ENCODE results near the gene RETREG3. TPM values are rescaled to one million over a fixed set of nuclear protein-coding genes. Genes with fewer than 3 reads are reported as not detected.

RETREG3 gene
- total RNA-seq, 2 donors from 2014 or later, result 36.9 to 42.0 TPM

DNA sequence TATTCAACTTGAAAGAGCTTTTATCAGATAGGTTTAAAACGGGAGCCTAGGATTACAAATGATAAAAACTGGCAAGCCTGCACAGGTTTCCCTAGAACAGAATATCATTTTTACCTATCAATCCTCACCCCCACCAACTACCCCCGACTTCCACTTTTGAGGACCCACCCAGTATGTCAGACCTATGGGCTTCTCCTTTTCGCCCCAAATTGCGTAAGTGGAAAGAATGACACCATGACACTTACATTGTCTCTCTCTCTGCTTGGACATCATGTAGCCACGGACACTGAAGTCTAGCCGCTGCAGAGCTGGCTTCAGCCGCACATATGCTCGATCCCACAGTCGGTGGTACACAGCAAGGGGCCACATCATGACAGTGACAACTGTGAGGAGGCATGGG lies 24.3 kb downstream of the RETREG3 start:
- no peaks in the 10 kb centered on the region for H3K27me3 ChIP-seq
- no peak for ATAC-seq
- H3K27ac ChIP-seq, result peak overlapping the region in 2 of 4 donors; percentile 30 to 50
- TF ChIP-seq, protein P1, sequence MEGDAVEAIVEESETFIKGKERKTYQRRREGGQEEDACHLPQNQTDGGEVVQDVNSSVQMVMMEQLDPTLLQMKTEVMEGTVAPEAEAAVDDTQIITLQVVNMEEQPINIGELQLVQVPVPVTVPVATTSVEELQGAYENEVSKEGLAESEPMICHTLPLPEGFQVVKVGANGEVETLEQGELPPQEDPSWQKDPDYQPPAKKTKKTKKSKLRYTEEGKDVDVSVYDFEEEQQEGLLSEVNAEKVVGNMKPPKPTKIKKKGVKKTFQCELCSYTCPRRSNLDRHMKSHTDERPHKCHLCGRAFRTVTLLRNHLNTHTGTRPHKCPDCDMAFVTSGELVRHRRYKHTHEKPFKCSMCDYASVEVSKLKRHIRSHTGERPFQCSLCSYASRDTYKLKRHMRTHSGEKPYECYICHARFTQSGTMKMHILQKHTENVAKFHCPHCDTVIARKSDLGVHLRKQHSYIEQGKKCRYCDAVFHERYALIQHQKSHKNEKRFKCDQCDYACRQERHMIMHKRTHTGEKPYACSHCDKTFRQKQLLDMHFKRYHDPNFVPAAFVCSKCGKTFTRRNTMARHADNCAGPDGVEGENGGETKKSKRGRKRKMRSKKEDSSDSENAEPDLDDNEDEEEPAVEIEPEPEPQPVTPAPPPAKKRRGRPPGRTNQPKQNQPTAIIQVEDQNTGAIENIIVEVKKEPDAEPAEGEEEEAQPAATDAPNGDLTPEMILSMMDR (IDR thresholded peaks at IDR 0.05), result no peak
- TF ChIP-seq POLR2A (IDR thresholded peaks at IDR 0.05), result no peak
- H3K4me1 ChIP-seq, result peaks cover 14% of the 10 kb centered on the region
- 72 to 89% methylated on average over 9 of the region's 9 CpGs for WGBS, 2 donors
- intact Hi-C loops (cut with DNase I), result no loop called here
- H3K9me3 ChIP-seq, result no peaks in the 10 kb centered on the region
- peaks cover 22 to 49% of the 10 kb centered on the region in 2 donors for H3K36me3 ChIP-seq (replicated peaks in 1 of 2; ENCODE audit: insufficient read depth in 1 of 2, low read depth in 2 of 2)
- no peak for DNase-seq
- no peak overlapping the region for H3K4me3 ChIP-seq

DNA sequence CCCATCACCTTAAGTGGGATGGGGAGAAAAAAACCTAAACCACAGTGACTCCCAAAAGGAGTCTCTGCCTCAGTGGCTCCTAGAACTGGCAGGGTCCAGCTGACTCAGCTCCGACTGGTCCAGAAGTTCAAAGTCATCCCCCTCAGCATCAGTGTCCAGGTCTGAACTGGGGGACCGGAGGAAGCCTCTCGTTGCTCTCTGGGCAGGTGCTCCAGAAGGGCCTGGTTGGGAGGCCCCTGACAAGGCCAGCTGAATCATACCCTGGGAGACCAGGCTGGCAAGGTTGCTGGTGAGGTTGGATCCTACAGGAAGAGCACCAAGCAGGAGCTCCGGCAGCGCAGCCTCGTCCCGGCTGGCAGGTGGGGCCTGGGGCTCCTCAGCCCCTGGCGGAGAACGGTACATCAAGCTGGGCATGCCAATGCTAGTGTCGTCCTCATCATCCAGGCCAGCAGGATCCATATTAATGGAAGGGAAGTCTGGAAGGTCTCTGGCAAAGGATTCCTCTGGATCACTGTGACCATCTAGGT lies 27.4 kb downstream of the RETREG3 start:
- intact Hi-C loops (cut with DNase I), result no loop called here
- DNase-seq (no peak), ATAC-seq (no peak)
- TF ChIP-seq POLR2A (IDR thresholded peaks at IDR 0.05), result no peak
- TF ChIP-seq, protein P1 (IDR thresholded peaks at IDR 0.05), result no peak
- Histone ChIP-seq H3K36me3 (replicated peaks in 1 of 2; ENCODE audit: insufficient read depth in 1 of 2, low read depth in 2 of 2) (peaks cover 22 to 38% of the 10 kb centered on the region in 2 donors), H3K27me3 (no peaks in the 10 kb centered on the region), H3K4me1 (peaks cover 30% of the 10 kb centered on the region), H3K4me3 (no peak overlapping the region), H3K27ac (no peak overlapping the region), H3K9me3 (no peaks in the 10 kb centered on the region)
- 83 to 88% methylated on average over 1 to 10 of the region's 10 CpGs for WGBS, 2 donors

- peaks cover 22% of the 10 kb centered on the region for H3K4me1 ChIP-seq
- 32 to 47% methylated on average over 2 of the region's 2 CpGs for WGBS, 2 donors
- H3K27me3 ChIP-seq, result no peaks in the 10 kb centered on the region
- H3K4me3 ChIP-seq, result no peak overlapping the region
- H3K27ac ChIP-seq, result no peak overlapping the region
- DNase-seq (no peak), ATAC-seq (no peak)
- H3K36me3 ChIP-seq (replicated peaks in 1 of 2; ENCODE audit: insufficient read depth in 1 of 2, low read depth in 2 of 2), result peaks cover 22 to 28% of the 10 kb centered on the region in 2 donors
- intact Hi-C loops (cut with DNase I), result loop anchor here (5.0 kb wide), 1 partner anchor 102 kb away; the partner anchor contains the start of genes CCR10 and CNTNAP1
- H3K9me3 ChIP-seq, result no peaks in the 10 kb centered on the region
- TF ChIP-seq, protein P1 (IDR thresholded peaks at IDR 0.05), result no peak
- TF ChIP-seq POLR2A (IDR thresholded peaks at IDR 0.05), result no peak
Measured at GRCh38 chr17:42579794-42580551, 29.2 kb downstream of the RETREG3 start.

GRCh38 chr17:42578282-42578869 lies 30.8 kb downstream of the RETREG3 start:
- ATAC-seq, result peak; percentile 76
- H3K9me3 ChIP-seq, result no peaks in the 10 kb centered on the region
- H3K27ac ChIP-seq, result peak overlapping the region; percentile 63 to 92 (median 78)
- intact Hi-C loops (cut with DNase I), result loop anchor here (5.0 kb wide), 1 partner anchor 104 kb away; the partner anchor contains the start of genes CCR10 and CNTNAP1
- H3K4me1 ChIP-seq, result peaks cover 22% of the 10 kb centered on the region
- peaks cover 21 to 27% of the 10 kb centered on the region in 2 donors for H3K36me3 ChIP-seq (replicated peaks in 1 of 2; ENCODE audit: insufficient read depth in 1 of 2, low read depth in 2 of 2)
- TF ChIP-seq, protein P1 (IDR thresholded peaks at IDR 0.05), result peak; percentile 54 to 88 (median 72)
- TF ChIP-seq POLR2A (IDR thresholded peaks at IDR 0.05), result no peak
- 0% methylated on average over 14 to 20 of the region's 20 CpGs for WGBS, 2 donors
- no peaks in the 10 kb centered on the region for H3K27me3 ChIP-seq
- peak; percentile 69 to 87 (median 82) for DNase-seq
- H3K4me3 ChIP-seq, result peak overlapping the region; percentile 38 to 43

All from body of pancreas (tissue), 4 donors.